GM13977 (cell line): Measurements from ENCODE around the gene RPRD2.
"Not testable (repeated sequence)": the region's sequence is repeated elsewhere in the genome, so short reads cannot be mapped to it uniquely, and the experiment has no call there.

Experiments
- DNase-seq: peaks from one replicate; pipeline ENCODE4 v3.0.0; 2012; ENCODE audit warnings: low spot score
- in situ Hi-C: fragments of 300-500 bp; cut with MboI; formaldehyde crosslinking; loops from one replicate; pipeline ENCODE4 v1.12.0; 2022; ENCODE audit warnings: low sequenced_read_pairs, low pct_unique_long_range_greater_than_20kb, mixed read lengths, inconsistent platforms; ENCODE audit not compliant: unreplicated experiment
- TF ChIP-seq, protein P1 (sequence below): IDR thresholded peaks from 2 replicates; pipeline ENCODE4 v1.5.1; 2012; ENCODE audit warnings: mild to moderate bottlenecking, control low read depth; ENCODE audit not compliant: insufficient read depth; ENCODE audit errors: extremely low read depth, missing control alignments

The RPRD2 gene

DNA sequence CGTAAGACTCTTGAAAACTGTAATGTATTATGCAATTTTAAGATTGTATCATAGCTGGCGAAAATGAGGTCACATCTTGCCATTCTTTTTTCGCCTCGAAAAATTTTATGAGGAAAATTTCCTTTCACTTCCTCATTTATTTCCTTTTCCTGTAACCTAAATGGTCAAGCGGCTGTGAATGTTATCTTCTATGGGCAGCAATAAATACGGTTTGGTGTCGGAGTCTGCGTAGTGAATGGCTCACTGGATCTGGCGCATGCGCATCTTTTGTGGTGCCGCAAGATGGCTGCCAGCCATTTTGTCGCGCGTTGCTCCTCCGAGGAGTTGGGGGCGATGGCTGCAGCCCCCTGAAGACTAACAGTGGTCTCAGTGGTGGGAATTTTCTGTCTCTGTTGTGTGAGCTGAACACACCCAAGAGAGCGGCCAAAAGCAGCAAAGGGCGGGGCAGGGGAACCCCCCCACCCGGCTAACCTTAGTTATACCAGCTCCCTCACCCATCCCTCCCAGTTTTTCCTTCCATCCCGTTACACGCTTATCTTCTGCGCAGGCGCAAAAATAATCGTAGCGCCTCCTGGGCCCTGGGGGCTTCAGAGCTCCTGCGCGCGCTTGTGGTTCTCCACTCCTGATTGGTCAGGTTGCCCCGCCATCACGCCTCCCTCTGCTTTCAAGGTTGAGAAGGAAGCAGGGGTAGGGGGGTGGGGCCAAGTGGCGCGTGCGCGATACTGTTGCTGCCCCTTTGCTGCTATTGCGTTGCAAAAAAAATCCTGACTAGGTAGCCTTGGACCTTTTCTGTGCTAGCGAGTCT, at the start of gene RPRD2:
RPRD2 (plus strand) TSS at position 722 of the 805 bp plus-strand sequence. CDS start 568 bp downstream, outside the sequence.
- TF ChIP-seq, protein P1, sequence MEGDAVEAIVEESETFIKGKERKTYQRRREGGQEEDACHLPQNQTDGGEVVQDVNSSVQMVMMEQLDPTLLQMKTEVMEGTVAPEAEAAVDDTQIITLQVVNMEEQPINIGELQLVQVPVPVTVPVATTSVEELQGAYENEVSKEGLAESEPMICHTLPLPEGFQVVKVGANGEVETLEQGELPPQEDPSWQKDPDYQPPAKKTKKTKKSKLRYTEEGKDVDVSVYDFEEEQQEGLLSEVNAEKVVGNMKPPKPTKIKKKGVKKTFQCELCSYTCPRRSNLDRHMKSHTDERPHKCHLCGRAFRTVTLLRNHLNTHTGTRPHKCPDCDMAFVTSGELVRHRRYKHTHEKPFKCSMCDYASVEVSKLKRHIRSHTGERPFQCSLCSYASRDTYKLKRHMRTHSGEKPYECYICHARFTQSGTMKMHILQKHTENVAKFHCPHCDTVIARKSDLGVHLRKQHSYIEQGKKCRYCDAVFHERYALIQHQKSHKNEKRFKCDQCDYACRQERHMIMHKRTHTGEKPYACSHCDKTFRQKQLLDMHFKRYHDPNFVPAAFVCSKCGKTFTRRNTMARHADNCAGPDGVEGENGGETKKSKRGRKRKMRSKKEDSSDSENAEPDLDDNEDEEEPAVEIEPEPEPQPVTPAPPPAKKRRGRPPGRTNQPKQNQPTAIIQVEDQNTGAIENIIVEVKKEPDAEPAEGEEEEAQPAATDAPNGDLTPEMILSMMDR: no peak
- DNase-seq: peak; percentile 97
- in situ Hi-C loops: no loop called here

- in situ Hi-C loops: not testable (repeated sequence)
Observed at GRCh38 chr1:150314691-150315090, 49.3 kb upstream of the RPRD2 start.

DNA sequence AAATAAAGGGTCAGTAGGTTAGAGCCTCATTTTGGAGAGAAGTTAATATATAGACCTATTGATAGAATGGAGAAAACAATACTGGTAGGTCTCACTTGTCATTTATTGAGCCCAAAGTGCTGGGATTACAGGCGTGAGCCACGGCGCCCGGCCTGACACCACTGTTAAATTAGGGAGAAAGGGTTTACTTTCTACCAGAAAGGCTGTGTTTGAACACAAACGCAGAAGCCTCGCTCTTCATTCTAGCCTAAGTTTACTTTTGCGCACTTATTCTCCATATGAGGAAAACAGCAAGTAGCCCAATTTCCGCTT, 43.3 kb upstream of the RPRD2 start:
- in situ Hi-C loops: no loop called here
- DNase-seq: no peak
- TF ChIP-seq, protein P1: no peak

More at GRCh38 chr1:150314691-150315090, 49.3 kb upstream of the RPRD2 start:
- DNase-seq: not testable (repeated sequence)

DNA sequence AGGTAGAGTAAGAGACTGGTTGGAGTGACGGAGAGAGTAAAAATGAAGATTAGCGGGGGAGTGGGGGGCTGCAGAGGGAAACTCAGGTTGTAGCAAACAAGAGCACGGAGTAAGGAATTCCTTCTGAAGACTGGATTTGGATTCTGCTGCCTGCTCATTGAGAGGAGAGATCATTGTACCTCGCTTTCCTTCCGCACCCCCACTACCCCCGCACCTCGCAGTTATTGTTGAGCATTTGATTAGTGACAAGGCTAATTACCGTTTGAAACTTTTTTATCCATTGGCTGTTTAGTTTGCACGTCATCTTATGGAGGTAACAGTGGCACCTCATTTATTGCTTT, 42.2 kb upstream of the RPRD2 start:
- DNase-seq: peak; percentile 28
- in situ Hi-C loops: no loop called here

DNA sequence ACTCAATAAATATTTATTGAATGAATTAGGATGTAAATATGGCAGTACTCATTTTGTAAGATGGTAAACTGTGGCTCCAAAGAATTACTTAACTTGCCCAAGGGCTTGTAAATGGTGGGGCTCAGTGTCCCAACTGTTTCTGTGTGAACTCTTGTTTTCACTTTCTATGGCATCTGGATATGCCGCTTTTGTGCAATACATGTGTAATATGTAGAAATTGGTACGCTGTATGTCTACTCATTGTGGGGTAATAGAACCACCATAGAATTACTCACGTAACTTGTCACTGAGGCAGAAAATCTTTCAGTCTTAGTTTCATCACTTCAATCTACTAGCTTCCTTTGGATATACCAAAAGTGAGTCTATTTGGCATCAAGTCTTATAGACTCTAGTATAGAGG, 41.6 kb upstream of the RPRD2 start:
- in situ Hi-C loops: no loop called here
- TF ChIP-seq, protein P1: no peak
- DNase-seq: peak; percentile 20

More for the DNA sequence above, 42.2 kb upstream of the RPRD2 start:
- TF ChIP-seq, protein P1: no peak

DNA sequence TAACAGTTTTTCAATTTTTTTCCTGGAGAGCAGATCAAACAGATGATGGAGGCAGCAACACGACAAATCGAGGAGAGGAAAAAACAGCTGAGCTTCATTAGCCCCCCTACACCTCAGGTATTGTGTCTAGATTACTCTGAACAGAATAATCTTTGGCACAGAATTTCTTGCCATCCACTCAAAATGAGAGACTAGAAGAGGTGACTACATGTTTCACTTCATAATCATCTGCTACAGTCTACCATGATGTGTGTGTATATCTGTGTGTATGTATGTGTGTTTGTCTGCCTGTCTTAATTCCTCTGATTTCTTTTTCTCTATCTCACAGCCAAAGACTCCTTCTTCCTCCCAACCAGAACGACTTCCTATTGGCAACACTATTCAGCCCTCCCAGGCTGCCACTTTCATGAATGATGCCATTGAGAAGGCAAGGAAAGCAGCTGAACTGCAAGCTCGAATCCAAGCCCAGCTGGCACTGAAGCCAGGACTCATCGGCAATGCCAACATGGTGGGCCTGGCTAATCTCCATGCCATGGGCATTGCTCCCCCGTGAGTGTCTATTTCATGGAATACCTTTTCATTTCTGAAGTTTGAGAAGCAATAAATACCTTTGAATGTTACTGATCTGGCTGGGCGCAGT, 31.2 kb upstream of the RPRD2 start:
- TF ChIP-seq, protein P1: no peak
- DNase-seq: no peak
- in situ Hi-C loops: no loop called here

GRCh38 chr1:150346316-150346715, 17.6 kb upstream of the RPRD2 start:
- no peak for DNase-seq
- TF ChIP-seq, protein P1: no peak
- in situ Hi-C loops: no loop called here
